DMS153 treated with DMSO at 0.1 percent for 48 hours (cell line): ENCODE data around the gene MATN4.
"Not testable (repeated sequence)": the region's sequence is repeated elsewhere in the genome, so short reads cannot be mapped to it uniquely, and the experiment has no call there.

Source experiments
- DNase-seq: peaks from one replicate; lab custom pipeline; 2025; ENCODE audit not compliant: unreplicated experiment; lab: John Stamatoyannopoulos, UW

MATN4 gene, protein sequence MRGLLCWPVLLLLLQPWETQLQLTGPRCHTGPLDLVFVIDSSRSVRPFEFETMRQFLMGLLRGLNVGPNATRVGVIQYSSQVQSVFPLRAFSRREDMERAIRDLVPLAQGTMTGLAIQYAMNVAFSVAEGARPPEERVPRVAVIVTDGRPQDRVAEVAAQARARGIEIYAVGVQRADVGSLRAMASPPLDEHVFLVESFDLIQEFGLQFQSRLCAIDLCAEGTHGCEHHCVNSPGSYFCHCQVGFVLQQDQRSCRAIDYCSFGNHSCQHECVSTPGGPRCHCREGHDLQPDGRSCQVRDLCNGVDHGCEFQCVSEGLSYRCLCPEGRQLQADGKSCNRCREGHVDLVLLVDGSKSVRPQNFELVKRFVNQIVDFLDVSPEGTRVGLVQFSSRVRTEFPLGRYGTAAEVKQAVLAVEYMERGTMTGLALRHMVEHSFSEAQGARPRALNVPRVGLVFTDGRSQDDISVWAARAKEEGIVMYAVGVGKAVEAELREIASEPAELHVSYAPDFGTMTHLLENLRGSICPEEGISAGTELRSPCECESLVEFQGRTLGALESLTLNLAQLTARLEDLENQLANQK

DNA sequence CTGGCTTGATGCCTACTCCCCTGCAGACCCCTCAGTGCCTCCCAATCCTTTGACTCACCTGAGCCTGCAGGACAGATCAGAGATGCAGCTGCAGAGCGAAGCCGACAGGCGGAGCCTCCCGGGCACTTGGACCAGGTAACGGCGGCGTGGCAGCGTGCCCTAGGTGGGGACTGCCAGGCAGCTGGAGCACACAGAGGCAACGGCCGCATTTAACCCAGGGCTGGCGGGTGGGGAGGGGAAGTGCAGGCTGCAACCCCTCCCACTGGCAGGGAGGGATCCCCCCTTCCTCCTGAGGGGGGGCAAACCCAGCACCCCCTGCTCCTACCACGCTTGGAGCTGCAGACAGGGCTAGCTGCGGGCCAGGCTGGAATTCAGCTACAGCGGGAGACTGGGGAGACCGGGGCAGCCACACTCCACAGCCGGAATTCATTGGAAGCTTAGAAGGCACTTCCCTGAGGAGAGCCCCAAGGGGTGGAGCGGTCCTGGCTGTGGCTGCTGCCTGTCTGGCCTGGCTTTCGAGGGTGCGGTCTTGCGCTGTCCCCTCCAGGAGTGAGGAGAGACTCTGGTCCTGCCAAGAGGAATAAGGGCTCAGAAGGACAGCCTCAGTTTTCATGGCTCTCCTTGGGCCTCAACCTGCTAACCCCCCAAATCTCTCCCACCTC lies at the start of gene MATN4:
Gene MATN4, minus strand, starts transcription at position 183 of the 662 bp plus-strand sequence. CDS start 2,717 bp downstream, outside the sequence.
- peak; percentile 20 for DNase-seq

DNA sequence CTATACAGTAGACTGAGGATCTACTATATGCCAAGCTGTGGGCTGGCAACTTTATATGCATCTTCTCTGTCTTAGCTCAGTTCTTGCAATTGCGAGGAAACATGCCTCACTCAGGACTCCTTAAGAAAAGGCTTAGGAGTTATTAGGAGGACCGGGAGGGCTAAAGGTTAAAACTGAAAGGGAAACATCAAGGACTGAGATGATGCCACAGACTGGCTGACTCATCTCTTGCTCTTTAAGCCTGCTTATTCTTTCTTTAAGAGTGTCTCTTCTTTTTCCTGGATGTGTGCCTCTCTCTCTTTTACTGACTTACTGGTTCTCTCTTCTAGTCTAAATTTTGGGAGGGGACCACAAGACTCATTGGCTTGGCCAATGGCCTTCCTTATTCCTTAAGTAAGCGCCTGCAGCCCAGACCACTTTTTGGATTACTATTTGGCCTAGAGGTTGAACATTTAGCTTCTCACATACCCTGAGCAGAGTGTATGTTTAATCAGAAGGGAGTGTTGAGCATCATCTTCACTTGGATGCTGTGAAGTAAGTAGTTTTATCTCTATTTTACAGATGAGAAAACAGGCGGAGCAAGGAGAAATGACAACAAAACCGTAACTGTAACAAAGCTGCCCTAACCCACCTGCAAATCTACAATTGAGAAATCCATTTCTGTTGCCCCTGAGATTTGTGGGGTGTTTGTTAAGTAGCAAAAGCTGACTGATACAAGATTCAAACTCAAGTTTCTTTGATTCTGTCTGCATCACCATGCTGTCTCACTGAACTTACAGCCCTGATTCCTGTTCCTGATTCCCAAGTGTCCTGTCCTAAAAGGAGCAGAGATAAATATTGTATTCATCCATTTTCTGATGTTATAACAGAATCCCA lies 47.3 kb upstream of the MATN4 start:
- no peak for DNase-seq

- no peak for DNase-seq
Measured at GRCh38 chr20:45354423-45355208, 46.5 kb upstream of the MATN4 start.

DNA sequence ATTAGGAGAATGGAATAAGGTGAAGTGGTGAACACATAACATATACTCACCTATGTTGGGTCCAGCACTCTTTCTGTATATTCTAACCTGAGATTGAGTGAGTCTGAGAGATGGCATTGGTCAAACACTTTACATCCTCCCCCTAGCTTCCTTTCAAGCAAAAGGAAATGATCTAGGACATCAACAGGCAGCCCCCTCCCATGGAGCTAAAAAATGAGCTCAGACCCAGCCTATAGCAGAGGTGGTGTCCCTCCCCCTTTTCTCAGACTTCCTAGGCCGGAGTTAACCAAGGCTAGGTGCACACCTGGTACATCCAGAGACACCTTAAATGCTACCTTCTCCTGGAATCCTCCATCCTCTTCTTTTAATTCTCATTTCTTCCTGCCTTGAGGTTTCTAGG lies 45.6 kb upstream of the MATN4 start:
- no peak for DNase-seq

- DNase-seq: no peak
Measured at GRCh38 chr20:45352729-45353128, 44.6 kb upstream of the MATN4 start.

DNA sequence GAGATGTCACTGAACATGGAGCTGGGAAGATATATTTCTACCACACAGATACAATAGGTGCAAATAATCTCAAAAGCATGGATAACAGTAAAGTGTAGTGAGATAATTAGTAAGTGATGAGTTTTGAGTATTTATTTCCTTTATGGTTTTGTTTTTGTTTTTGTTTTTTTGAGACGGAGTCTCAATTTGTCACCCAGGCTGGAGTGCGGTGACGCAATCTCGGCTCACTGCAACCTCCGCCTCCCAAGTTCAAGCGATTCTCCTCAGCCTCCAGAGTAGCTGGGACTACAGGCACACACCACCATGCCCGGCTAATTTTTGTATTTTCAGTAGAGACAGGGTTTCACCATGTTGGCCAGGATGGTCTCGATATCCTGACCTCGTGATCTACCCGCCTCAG lies 42.7 kb upstream of the MATN4 start:
- not testable (repeated sequence) for DNase-seq

DNA sequence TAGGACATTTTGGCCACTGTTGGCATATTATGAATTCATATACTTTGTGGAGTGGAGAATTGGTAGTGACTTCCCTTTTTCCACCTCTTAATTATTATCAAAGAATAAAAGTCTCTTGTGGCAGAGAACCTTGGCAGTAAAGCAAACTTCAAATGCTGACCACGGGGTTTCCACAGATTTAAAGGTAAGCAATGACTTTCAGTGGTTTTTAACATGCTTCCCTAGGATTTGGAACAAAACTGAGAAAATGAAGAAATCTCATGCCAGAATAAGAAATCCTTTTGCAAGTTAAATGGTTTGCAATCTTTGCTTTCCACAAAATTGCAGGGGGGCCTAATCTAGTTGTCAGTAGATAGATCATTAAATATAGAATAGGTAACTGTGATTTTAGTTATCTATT lies 42.1 kb upstream of the MATN4 start:
- DNase-seq: no peak

DNA sequence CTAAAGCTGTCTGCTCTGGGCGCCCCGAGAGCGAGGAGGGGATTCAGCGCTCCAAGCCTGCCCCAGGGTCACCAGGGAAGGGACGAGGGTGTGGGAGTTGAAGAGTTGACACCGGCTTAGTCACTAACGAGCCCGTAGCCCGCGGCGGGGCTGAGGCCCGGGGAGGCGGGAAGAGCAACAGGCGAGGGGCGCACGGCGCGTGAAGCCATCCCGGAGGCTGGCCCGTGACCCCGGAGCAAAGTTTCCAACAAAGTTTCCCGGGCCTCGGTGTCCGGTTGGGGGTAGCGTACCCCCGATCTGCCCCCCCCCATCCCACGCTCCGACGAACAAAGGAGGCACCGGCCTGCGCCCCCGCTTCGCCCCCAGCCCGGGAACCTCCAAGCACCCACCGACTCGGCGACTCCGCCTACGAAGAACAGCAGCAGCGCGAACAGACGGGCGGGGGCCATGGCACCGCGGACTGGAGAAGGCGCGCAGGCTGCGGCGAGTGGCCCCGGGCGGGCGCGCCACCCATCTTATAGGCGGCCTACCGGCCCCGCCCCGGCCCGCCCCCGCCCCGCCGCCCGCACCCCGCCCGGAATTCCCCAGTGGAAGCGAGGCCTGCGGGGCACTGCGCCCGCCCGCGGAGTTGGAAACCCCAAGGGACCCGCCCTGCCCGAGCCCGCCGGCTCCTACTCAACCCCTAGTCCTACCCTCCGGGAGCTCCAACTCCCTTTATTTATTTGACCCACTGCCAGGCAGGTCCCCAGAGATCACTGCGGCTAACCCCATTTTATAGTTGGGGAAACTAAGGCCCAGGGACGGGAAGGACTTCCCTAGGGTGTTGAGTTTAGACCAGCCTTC lies 40.1 kb upstream of the MATN4 start, which contains the start of gene SDC4:
Gene SDC4, minus strand, starts transcription at position 489 of the 843 bp plus-strand sequence. Its CDS starts 40 bp downstream, at position 449.
- peak; percentile 50 for DNase-seq

- no peak for DNase-seq
Measured at GRCh38 chr20:45347297-45347935, 39.3 kb upstream of the MATN4 start.

DNA sequence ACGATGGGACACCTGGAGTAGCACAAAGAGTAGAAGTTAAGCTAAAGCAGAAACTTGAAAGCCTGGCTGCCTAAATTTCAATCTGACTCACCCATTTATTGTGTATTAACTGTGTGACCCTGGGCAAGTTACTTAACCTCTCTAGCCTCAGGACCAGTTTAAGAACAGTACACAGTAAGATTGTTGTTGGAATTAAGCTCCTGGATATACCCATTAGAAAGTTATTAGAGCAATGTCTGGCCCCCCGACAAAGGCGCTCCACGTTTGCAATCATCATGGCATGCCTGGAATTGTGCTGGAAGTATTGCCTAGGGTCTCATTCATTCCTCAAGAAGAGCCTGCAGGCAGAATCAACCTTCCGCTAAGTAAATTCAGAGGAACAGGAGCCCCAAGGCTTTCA lies 38.8 kb upstream of the MATN4 start:
- DNase-seq: no peak

- DNase-seq: no peak
Measured at GRCh38 chr20:45346291-45346718, 38.2 kb upstream of the MATN4 start.

DNA sequence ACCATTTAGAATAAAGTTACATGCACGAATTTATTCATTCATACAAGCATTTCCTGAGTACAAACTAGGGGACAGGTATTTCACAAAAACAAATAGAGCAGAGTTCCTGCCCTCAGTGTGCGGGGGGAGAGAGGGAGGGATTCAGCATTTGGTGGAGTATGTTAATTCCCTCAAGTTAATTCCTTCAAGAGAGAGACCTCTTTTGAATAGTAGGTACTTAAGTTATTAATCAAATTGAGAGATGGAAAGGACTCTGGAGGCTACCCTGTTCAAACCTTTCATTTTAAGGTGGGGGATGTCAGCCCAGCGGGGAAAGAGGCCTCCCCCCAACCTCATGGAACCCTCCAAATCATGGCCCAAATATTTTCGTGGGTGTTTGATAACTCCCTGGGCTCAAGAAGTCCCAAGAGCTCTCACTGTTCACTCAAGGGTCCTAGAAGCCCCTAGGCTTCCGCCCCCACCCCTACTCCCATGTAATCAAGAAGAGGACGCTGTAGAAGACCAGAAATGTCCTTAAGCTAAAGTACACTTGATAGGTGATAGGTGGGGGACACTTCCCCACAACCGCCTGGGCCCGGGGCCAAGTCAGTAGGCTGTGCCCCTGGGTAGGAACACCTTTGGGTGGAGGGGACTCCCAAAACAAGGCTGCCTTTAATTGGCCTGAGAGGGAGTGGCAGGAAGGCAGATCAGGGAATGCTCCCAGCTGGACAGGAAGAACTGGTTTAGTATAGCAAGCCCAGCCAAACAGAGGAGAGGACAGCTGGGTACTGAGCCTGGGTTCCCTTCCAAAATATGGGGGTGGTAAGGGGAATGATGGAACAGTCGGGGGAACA lies 37.2 kb upstream of the MATN4 start:
- no peak for DNase-seq

DNA sequence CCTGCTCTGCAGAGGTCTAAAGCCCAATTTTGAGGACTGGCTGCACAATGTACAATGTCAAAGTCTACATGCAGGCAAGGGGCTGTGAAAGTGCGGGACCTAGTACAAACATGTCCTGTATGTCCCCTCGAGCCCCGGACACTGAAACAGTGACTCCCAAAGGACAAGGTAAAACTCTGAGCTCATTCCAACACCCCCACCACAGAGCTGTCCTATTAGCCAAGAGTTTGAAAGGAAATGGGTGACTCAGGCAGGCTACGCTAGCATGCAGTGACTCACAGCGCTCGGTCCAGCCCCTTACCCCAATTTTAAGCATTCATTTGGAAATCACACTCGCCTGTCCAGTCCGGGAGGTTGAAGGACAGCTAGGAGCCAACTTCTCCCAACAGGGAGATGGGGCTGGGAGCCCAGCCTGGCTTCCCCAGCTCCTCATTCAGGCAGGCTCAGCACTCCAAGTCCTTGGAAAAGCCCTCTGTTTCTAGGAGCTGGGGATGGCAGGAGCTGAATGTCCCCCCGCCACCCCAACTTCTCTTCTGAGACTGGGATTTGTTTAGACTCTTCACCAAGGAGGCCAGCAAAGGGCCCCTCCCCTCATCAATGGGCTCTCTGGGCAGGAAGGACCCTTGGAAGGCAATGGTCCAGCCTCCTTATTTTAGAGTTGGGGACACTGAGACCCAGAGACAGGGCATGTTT lies 36.2 kb upstream of the MATN4 start:
- DNase-seq: no peak

GRCh38 chr20:45343532-45344167 lies 35.6 kb upstream of the MATN4 start:
- DNase-seq: peak; percentile 51

DNA sequence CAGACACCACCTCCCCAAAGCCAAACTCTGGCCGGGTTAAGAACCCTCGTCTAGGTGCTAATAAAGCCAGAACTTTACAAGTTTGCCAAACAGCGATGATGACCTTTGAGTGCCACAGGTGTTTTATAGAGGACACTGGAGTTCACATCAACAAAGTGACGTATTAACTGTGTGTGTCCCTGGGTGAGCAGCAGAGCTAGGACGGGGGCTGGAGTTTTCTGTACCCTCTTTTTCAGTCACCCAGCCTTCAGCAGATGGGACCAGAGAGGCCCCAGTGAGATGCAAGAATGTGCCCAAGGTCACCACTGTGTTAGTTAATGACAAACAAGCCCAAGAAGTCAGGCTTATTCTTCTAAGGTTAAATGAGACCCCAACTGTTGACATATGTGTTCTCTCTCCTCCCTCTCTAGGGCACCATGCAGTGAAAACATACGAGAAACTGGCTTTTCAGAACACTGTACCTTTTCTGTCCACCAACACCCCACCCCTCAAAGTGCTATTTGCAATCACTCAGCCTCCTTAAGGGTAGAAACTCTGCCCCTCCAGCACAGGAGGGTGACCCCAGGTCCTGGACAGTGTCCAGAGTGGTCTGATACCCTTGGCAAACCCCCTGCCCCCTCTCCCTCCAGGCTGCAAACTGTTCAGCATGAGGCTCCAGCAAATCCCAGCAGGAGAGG lies 34.9 kb upstream of the MATN4 start:
- no peak for DNase-seq
